Caco-2 (cell line): ENCODE measurements around the gene MAN1A1. TPM values are rescaled to one million over a fixed set of nuclear protein-coding genes. Genes with fewer than 3 reads are reported as not detected.

ENCODE experiments used
- BruUV-seq: library from RNA; stranded (reverse); fragments of 400-500 nt; replicated peaks from 2 replicates; lab custom pipeline; 2021; lab: Mats Ljungman, UMichigan
- CTCF ChIA-PET: fragments of 300-600 bp; sonication (Branson Sonifier 250); formaldehyde crosslinking; loops from one replicate; lab custom pipeline; 2022; ENCODE audit warnings: antibody characterized with exemption; lab: Charles Lee
- POLR2A ChIA-PET: fragments of 300-600 bp; sonication (Branson Sonifier 250); formaldehyde crosslinking; loops from one replicate; lab custom pipeline; 2022; ENCODE audit warnings: antibody characterized with exemption; lab: Charles Lee
- DNase-seq, 2 experiments: peaks; one replicate each; pipeline versions ENCODE4 v3.0.0 to v3.0.0-alpha.2; 2020 to 2022
- H3K27me3 ChIP-seq: replicated peaks from 2 replicates; pipeline ENCODE4 v1.6.0; 2011; ENCODE audit warnings: low read length; ENCODE audit not compliant: control insufficient read depth, insufficient read depth
- H3K36me3 ChIP-seq: 2 replicates; pipeline ENCODE4 v1.5.1; 2011; ENCODE audit warnings: low read length; ENCODE audit not compliant: control insufficient read depth, insufficient read depth
- H3K4me1 ChIP-seq: fragments of 250-450 bp; sonication (Bioruptor Pico); 2 replicates; pipeline ENCODE4 v1.5.1; 2020; ENCODE audit warnings: mild to moderate bottlenecking
- H3K4me3 ChIP-seq: 2 replicates; pipeline ENCODE4 v1.5.1; 2011; ENCODE audit warnings: low read depth, mild to moderate bottlenecking, control low read depth, low read length
- H3K9me3 ChIP-seq: fragments of 250-450 bp; sonication (Bioruptor Pico); 2 replicates; pipeline ENCODE4 v1.5.1; 2020; ENCODE audit warnings: mild to moderate bottlenecking, moderate library complexity
- H3K27ac Mint-ChIP-seq: one replicate; pipeline ENCODE4 v1.8.0; 2022; ENCODE audit warnings: mixed read lengths; ENCODE audit not compliant: unreplicated experiment
- H3K27me3 Mint-ChIP-seq: one replicate; pipeline ENCODE4 v1.8.0; 2022; ENCODE audit warnings: mixed read lengths; ENCODE audit not compliant: insufficient read depth, unreplicated experiment
- H3K36me3 Mint-ChIP-seq: one replicate; pipeline ENCODE4 v1.8.0; 2022; ENCODE audit warnings: mild to moderate bottlenecking, mixed read lengths; ENCODE audit not compliant: insufficient read depth, unreplicated experiment
- H3K4me1 Mint-ChIP-seq: one replicate; pipeline ENCODE4 v1.8.0; 2022; ENCODE audit warnings: low read depth, mixed read lengths; ENCODE audit not compliant: unreplicated experiment
- H3K4me3 Mint-ChIP-seq: one replicate; pipeline ENCODE4 v1.8.0; 2022; ENCODE audit warnings: mild to moderate bottlenecking, moderate library complexity, mixed read lengths; ENCODE audit not compliant: unreplicated experiment
- H3K9me3 Mint-ChIP-seq: one replicate; pipeline ENCODE4 v1.8.0; 2022; ENCODE audit warnings: mixed read lengths; ENCODE audit not compliant: unreplicated experiment
- CTCF ChIP-seq, 2 experiments: fragments of 200-600 bp in 1 of 2; IDR thresholded peaks; 1 replicate in 1 of 2; 2 replicates in 1 of 2; pipeline versions ENCODE4 v1.5.1 to v1.8.0; 2011 to 2022; ENCODE audit warnings: antibody characterized with exemption in 1 of 2, control low read depth in 1 of 2, inconsistent platforms in 1 of 2, low read depth in 1 of 2, low read length in 1 of 2, mild to moderate bottlenecking in 1 of 2, moderate library complexity in 1 of 2; ENCODE audit not compliant: insufficient read depth in 1 of 2, severe bottlenecking in 1 of 2, unreplicated experiment in 1 of 2
- intact Hi-C: fragments of 100-400 bp; cut with micrococcal nuclease; formaldehyde crosslinking; loops from one replicate; pipeline ENCODE4 v1.10.0; 2022; ENCODE audit not compliant: unreplicated experiment
- total RNA-seq: library from RNA; stranded (reverse); gene quantifications from 2 replicates; pipeline ENCODE4 v1.2.3, GENCODE V29; 2022

MAN1A1 gene
- total RNA-seq, 1 experiment from 2014 or later = 28.7 TPM

GRCh38 chr6:119343573-119344146 lies 5.9 kb downstream of the MAN1A1 start:
- Mint-ChIP-seq H3K27me3 (no peaks in the 10 kb centered on the region), H3K4me3 (no peak overlapping the region), H3K27ac (no peak overlapping the region), H3K9me3 (no peaks in the 10 kb centered on the region), H3K4me1 (peaks cover 6% of the 10 kb centered on the region), H3K36me3 (peaks cover 7% of the 10 kb centered on the region)
- Histone ChIP-seq H3K9me3 (no peaks in the 10 kb centered on the region), H3K4me1 (peaks cover 23% of the 10 kb centered on the region), H3K36me3 (peaks cover 1% of the 10 kb centered on the region; the same call in 1 of the 2 replicates), H3K27me3 (no peaks in the 10 kb centered on the region), H3K4me3 (no peak overlapping the region)
- no TSS peak for BruUV-seq
- no peak for TF ChIP-seq CTCF (IDR thresholded peaks at IDR 0.05; ENCODE audit: insufficient read depth in 1 of 2, low read depth in 1 of 2, low read length in 1 of 2, severe bottlenecking in 1 of 2, unreplicated experiment in 1 of 2)
- ChIA-PET POLR2A (no interaction called here), CTCF (no interaction called here)
- intact Hi-C loops = loop anchor here (10.0 kb wide), 1 partner anchor 379 kb away; no protein-coding TSS in a partner anchor
- DNase-seq = no peak

- Mint-ChIP-seq H3K27me3 (no peaks in the 10 kb centered on the region), H3K9me3 (no peaks in the 10 kb centered on the region), H3K36me3 (peaks cover 8% of the 10 kb centered on the region), H3K4me3 (no peak overlapping the region), H3K4me1 (peaks cover 6% of the 10 kb centered on the region), H3K27ac (no peak overlapping the region)
- BruUV-seq = no TSS peak
- no peaks in the 10 kb centered on the region for H3K27me3 ChIP-seq
- ChIA-PET POLR2A (no interaction called here), CTCF (no interaction called here)
- no peak overlapping the region for H3K4me3 ChIP-seq
- H3K4me1 ChIP-seq = peaks cover 23% of the 10 kb centered on the region
- no peak for TF ChIP-seq CTCF (IDR thresholded peaks at IDR 0.05; ENCODE audit: insufficient read depth in 1 of 2, low read depth in 1 of 2, low read length in 1 of 2, severe bottlenecking in 1 of 2, unreplicated experiment in 1 of 2)
- peaks cover 1% of the 10 kb centered on the region; the same call in 1 of the 2 replicates for H3K36me3 ChIP-seq
- intact Hi-C loops = loop anchor here (10.0 kb wide), 1 partner anchor 378 kb away; no protein-coding TSS in a partner anchor
- no peaks in the 10 kb centered on the region for H3K9me3 ChIP-seq
- DNase-seq = no peak
These were observed 6.4 kb downstream of the MAN1A1 start for GRCh38 chr6:119343167-119343566.

GRCh38 chr6:119342430-119342829 lies 7.1 kb downstream of the MAN1A1 start:
- H3K36me3 ChIP-seq = peaks cover 1% of the 10 kb centered on the region; the same call in 1 of the 2 replicates
- BruUV-seq = no TSS peak
- Mint-ChIP-seq H3K4me1 (peaks cover 6% of the 10 kb centered on the region), H3K27me3 (no peaks in the 10 kb centered on the region), H3K9me3 (no peaks in the 10 kb centered on the region), H3K4me3 (no peak overlapping the region), H3K36me3 (peaks cover 10% of the 10 kb centered on the region), H3K27ac (no peak overlapping the region)
- H3K27me3 ChIP-seq = no peaks in the 10 kb centered on the region
- CTCF ChIA-PET = no interaction called here
- H3K4me1 ChIP-seq = peaks cover 21% of the 10 kb centered on the region
- no peak for DNase-seq
- H3K9me3 ChIP-seq = no peaks in the 10 kb centered on the region
- intact Hi-C loops = loop anchor here (10.0 kb wide), 1 partner anchor 378 kb away; no protein-coding TSS in a partner anchor
- H3K4me3 ChIP-seq = no peak overlapping the region
- POLR2A ChIA-PET = no interaction called here
- no peak for TF ChIP-seq CTCF (IDR thresholded peaks at IDR 0.05; ENCODE audit: insufficient read depth in 1 of 2, low read depth in 1 of 2, low read length in 1 of 2, severe bottlenecking in 1 of 2, unreplicated experiment in 1 of 2)
